GM11168 (cell line): ENCODE results near the gene VSIG10.
"Not testable (repeated sequence)": the region's sequence is repeated elsewhere in the genome, so short reads cannot be mapped to it uniquely, and the experiment has no call there.

Experiments
- in situ Hi-C: fragments of 300-500 bp; cut with MboI; formaldehyde crosslinking; loops from one replicate; pipeline ENCODE4 v1.12.0; 2022; ENCODE audit warnings: low sequenced_read_pairs; ENCODE audit not compliant: unreplicated experiment

The VSIG10 gene

GRCh38 chr12:118119449-118119879, 15.7 kb upstream of the VSIG10 start:
- in situ Hi-C loops = no loop called here

- in situ Hi-C loops = no loop called here
Measured at GRCh38 chr12:118109088-118109487, 5.3 kb upstream of the VSIG10 start.

GRCh38 chr12:118107694-118108093, 3.9 kb upstream of the VSIG10 start:
- in situ Hi-C loops = no loop called here

- in situ Hi-C loops = no loop called here
Measured at GRCh38 chr12:118107011-118107410, 3.2 kb upstream of the VSIG10 start.

- in situ Hi-C loops = no loop called here
Measured at GRCh38 chr12:118103201-118103600, 610 bp downstream of the VSIG10 start.

GRCh38 chr12:118102609-118103008, 1.2 kb downstream of the VSIG10 start:
- in situ Hi-C loops = no loop called here

GRCh38 chr12:118102070-118102469, 1.7 kb downstream of the VSIG10 start:
- in situ Hi-C loops = no loop called here

GRCh38 chr12:118101051-118101450, 2.8 kb downstream of the VSIG10 start:
- in situ Hi-C loops = no loop called here

- in situ Hi-C loops = no loop called here
Measured at GRCh38 chr12:118098911-118099671, 4.7 kb downstream of the VSIG10 start.

- in situ Hi-C loops = no loop called here
Measured at GRCh38 chr12:118098401-118098800, 5.4 kb downstream of the VSIG10 start.

- in situ Hi-C loops = no loop called here
Measured at GRCh38 chr12:118094039-118094438, 9.8 kb downstream of the VSIG10 start.

- in situ Hi-C loops = no loop called here
Measured at GRCh38 chr12:118089782-118090181, 14.0 kb downstream of the VSIG10 start.

- in situ Hi-C loops = no loop called here
Measured at GRCh38 chr12:118082161-118082560, 21.6 kb downstream of the VSIG10 start.

- in situ Hi-C loops = not testable (repeated sequence)
Measured at GRCh38 chr12:118081521-118081920, 22.3 kb downstream of the VSIG10 start.

GRCh38 chr12:118073768-118074167, 30.0 kb downstream of the VSIG10 start:
- in situ Hi-C loops = no loop called here

- in situ Hi-C loops = no loop called here
Measured at GRCh38 chr12:118070650-118071049, 33.2 kb downstream of the VSIG10 start.

GRCh38 chr12:118068445-118068844, 35.4 kb downstream of the VSIG10 start:
- in situ Hi-C loops = no loop called here

- in situ Hi-C loops = no loop called here
Measured at GRCh38 chr12:118065380-118065779, 38.4 kb downstream of the VSIG10 start.

- in situ Hi-C loops = no loop called here
Measured at GRCh38 chr12:118064608-118065007, 39.2 kb downstream of the VSIG10 start.

- in situ Hi-C loops = no loop called here
Measured at GRCh38 chr12:118063576-118064391, 40.0 kb downstream of the VSIG10 start.
